GM12874 (cell line): ENCODE data around the gene TSEN2.

Experiments
- TF ChIP-seq, protein P1 (sequence below): IDR thresholded peaks from 2 replicates; pipeline ENCODE4 v1.5.1; 2011; ENCODE audit warnings: low read depth, mild to moderate bottlenecking, control low read depth, low read length, moderate library complexity; ENCODE audit not compliant: insufficient read depth

The TSEN2 gene

DNA sequence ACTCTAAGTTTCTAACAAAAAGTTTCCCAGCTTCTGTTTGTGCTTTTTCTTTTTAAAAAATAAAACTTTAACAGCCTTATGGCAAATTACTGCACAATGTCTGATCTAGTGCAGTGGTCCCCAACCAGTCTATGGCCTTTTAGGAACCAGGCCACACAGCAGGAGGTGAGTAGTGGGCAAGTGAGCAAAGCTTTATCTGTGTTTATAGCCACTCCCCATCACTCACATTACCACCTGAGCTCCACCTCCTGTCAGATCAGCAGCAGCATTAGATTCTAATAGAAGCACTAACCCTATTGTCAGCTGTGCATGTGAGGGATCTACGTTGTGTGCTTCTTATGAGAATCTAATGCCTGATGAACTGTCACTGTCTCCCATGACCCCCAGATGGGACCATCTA is 78.2 kb downstream of the TSEN2 start:
- TF ChIP-seq, protein P1, sequence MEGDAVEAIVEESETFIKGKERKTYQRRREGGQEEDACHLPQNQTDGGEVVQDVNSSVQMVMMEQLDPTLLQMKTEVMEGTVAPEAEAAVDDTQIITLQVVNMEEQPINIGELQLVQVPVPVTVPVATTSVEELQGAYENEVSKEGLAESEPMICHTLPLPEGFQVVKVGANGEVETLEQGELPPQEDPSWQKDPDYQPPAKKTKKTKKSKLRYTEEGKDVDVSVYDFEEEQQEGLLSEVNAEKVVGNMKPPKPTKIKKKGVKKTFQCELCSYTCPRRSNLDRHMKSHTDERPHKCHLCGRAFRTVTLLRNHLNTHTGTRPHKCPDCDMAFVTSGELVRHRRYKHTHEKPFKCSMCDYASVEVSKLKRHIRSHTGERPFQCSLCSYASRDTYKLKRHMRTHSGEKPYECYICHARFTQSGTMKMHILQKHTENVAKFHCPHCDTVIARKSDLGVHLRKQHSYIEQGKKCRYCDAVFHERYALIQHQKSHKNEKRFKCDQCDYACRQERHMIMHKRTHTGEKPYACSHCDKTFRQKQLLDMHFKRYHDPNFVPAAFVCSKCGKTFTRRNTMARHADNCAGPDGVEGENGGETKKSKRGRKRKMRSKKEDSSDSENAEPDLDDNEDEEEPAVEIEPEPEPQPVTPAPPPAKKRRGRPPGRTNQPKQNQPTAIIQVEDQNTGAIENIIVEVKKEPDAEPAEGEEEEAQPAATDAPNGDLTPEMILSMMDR = no peak

GRCh38 chr3:12566976-12567375 is 82.7 kb downstream of the TSEN2 start:
- TF ChIP-seq, protein P1 = no peak

DNA sequence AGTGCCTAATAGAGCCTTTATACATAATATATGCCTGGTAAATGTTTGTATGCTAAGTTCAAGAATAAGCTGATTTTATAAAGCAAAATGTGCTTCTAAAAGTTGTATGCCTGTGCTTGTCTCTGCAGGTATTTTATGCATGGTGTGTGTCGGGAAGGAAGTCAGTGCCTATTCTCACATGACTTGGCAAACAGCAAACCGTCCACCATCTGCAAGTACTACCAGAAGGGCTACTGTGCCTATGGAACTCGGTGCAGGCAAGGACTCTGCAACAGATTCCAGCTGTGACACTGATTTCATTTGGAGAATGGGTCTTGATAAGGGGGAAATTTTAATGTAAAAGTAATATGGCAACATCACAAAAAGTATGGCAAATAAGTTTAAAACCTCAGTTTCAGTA is 84.5 kb downstream of the TSEN2 start:
- TF ChIP-seq, protein P1 = no peak

GRCh38 chr3:12569836-12570235 is 85.6 kb downstream of the TSEN2 start:
- TF ChIP-seq, protein P1 = no peak

DNA sequence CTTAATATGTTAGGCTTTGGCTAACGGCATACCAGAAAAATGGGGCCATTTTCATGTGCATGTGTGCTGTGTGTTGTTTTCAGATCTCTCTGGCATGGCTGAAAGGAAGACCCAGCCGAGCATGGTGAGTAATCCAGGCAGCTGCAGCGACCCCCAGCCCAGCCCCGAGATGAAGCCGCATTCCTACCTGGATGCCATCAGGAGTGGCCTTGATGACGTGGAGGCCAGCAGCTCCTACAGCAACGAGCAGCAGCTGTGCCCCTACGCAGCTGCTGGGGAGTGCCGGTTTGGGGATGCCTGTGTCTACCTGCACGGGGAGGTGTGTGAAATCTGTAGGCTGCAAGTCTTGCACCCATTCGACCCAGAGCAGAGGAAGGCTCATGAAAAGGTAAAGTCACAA is 87.7 kb downstream of the TSEN2 start:
- TF ChIP-seq, protein P1 = no peak

DNA sequence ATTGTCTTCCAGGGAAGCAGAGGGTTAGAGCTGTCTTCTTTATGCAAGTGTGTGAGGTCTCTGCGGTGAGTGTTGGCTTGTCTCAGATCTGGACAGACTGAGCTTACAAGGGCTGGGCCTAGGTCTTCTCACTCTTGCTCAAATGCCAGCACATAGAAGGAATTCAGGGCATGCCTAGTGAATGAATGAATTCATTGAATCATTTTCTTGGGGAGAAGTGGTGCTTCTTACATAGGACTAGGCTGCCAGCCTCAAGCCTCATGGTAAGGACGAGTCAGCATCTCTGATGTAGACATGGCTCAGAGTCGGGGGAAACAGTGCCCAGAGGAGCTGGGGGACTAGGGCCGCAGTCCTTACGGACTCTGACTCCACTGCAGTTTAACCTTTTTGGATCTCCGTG is 89.9 kb downstream of the TSEN2 start:
- TF ChIP-seq, protein P1 = no peak

- TF ChIP-seq, protein P1 = no peak
Observed at GRCh38 chr3:12574661-12575060, 90.4 kb downstream of the TSEN2 start.

DNA sequence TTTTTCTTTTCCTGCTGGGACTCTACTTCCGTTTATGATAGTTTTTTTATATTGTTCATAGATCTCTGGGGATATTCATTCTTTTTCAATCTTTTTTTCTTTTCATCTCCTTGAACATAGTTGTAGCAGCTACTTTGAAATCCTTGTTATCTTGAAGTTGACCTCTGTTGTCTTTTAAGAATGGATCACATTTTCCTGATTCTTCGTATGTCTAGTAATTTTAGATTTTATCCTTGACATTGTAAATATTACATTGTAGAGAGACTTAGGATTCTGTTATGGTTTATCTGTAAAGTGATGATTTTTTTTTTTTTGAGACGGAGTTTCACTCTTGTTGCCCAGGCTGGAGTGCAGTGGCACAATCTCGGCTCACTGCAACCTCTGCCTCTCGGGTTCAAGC is 93.1 kb downstream of the TSEN2 start:
- TF ChIP-seq, protein P1 = no peak
